Smooth muscle cell of the brain vasculature (primary cell): ENCODE data around the gene MX2.
"Not testable (repeated sequence)": the region's sequence is repeated elsewhere in the genome, so short reads cannot be mapped to it uniquely, and the experiment has no call there.

ENCODE experiments used
- DNase-seq: peaks from one replicate; pipeline ENCODE4 v3.0.0-alpha.2; 2012; ENCODE audit warnings: low read depth, low spot score

Gene MX2

DNA sequence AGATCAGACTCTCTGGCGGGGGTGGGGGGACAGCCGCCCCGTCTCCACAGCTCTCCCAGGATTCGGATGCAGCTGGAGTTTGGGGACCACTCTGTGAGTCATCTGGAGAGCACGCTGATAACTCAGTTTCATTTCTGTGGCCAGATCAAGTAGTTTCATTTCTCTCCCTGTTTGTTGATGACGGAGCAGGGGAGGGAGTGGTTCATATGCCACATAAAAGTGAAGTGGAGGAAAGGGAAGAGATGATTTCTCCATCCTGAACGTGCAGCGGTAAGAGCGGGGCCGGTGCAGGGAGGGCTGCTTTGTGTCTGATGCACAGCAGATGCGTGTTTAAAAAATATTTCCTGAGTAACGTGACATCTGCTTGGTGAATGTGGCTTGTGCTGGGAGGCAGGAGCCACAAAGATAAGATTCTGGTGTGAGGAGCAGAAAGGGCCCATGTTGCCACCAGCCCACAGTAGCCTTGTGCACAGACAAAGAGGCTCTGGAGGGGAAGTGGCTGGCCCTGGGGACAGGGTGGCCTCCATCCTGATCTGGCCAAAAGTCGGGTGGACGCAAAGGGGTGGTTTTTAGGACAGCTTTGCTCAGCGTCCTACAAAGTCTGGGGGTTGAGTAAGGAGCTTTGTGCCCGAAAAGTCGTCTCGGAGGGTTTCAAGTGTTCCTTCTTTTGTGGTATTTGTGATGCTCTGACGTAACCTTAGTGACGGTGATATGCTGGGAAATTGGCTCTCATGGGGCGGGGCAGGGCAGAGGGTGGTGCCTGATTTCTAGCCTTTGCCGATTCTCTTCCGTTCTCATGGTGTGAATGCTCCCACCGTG is at the start of gene MX2:
Gene MX2 (plus strand): TSS at position 242 of the 819 bp plus-strand sequence. CDS start 14,880 bp downstream, outside the sequence.
- DNase-seq: no peak

- DNase-seq: not testable (repeated sequence)
Observed at GRCh38 chr21:41313285-41314164, 48.3 kb upstream of the MX2 start.

DNA sequence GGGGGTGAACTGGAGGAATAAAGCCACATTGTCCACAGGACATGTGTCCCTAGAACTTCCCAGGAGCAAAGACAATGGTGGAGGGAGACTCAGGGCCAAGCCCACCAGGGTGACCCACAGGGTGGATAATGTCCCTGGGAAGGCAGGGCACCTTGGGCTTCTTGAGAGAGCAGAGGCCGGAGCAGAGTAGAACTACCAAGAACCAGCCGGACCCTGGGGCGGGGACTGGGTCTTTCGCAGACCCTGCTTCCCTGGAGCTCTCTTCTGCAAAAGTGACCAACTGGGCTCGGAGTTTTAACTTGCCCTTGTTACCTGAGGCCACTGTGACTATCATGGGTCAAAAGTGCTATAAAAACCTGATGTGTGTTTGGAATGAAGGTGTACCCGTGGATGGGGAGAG is 46.1 kb upstream of the MX2 start:
- no peak for DNase-seq

DNA sequence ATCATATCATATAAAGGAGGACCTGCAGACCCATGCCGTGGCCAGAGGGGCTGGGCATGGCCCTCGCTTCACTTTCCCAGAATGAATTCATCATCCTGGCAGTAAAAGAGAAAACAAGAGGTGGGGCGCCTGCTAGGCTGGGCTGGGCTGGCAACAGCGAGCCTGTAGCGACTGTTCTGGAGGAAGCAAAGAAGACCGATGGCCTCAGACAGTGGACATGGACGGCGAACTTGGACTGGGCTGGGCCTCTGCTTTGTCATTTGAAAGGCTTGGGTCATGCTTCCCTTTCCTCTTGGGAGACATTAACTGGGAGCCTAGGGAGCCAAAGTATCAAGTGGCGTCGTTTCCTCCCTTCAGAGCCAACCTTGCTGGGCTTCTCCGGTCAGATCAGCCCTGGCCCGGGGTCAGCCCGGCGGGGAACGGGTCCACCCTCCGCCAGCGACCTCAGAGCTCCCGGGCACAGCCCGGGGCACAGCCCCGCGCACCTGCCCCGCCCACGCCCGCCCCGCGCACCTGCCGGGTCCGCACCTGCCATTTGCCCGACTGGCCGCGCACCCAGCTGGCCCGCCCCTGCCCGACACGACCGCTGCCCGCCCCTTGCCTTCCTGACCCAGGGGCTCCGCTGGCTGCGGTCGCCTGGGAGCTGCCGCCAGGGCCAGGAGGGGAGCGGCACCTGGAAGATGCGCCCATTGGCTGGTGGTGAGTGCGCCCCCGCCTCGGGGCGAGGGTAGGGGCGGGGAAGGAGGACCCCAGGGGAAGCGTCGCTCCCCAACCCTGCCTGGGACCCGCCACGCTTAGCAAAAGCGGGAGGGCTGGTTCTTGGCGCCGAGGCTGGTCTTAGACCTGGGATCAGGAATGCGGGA is 45.4 kb upstream of the MX2 start, which contains the start of gene FAM3B:
Gene FAM3B (plus strand): TSS at position 602 of the 863 bp plus-strand sequence. CDS start 79 bp downstream, at position 681.
- DNase-seq: no peak

GRCh38 chr21:41317063-41317392 is 44.8 kb upstream of the MX2 start:
- no peak for DNase-seq

- no peak for DNase-seq
Observed at GRCh38 chr21:41317458-41317857, 44.4 kb upstream of the MX2 start.

- no peak for DNase-seq
Observed at GRCh38 chr21:41318218-41318617, 43.6 kb upstream of the MX2 start.

GRCh38 chr21:41319273-41319672 is 42.6 kb upstream of the MX2 start:
- DNase-seq: no peak

GRCh38 chr21:41321211-41321907 is 40.5 kb upstream of the MX2 start:
- DNase-seq: no peak

- no peak for DNase-seq
Observed at GRCh38 chr21:41321908-41322495, 39.8 kb upstream of the MX2 start.

- DNase-seq: no peak
Observed at GRCh38 chr21:41322496-41323382, 39.1 kb upstream of the MX2 start.

DNA sequence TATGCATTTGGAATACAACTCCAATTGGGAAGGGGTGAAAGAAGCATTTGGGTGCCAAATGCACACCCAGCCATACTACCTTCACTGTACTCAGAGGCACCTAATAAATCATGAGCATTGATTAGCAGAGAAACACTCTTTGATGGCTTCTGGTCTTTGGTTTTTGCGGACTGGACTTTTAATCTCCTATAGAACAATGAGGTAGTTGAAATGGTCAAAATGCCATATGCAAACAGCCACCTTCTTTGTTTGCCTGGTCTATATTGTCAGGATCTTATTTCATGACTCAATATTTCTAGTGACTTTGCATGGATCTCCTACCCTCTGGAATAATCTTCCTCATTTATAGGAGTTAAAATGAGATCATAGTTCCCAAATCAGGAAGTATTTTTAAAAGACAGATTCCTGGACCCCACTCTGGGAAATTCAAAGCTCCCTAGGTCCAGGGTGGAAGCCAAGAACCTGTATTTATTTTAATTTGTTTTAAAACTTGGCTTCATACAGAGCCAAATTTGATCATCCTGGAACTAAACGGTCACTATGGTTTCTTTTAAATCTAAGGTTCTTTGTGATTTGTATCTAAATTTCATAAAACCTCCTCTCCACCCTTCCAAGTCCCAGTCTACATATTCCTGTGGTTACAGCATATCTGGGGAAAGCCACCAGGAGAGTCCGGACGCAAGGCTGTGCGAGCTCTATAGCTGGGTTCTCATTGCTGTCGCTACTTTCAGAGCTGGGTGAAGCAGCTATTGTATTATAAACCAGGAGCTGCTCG is 36.5 kb upstream of the MX2 start:
- DNase-seq: no peak

- no peak for DNase-seq
Observed at GRCh38 chr21:41326414-41327080, 35.3 kb upstream of the MX2 start.

DNA sequence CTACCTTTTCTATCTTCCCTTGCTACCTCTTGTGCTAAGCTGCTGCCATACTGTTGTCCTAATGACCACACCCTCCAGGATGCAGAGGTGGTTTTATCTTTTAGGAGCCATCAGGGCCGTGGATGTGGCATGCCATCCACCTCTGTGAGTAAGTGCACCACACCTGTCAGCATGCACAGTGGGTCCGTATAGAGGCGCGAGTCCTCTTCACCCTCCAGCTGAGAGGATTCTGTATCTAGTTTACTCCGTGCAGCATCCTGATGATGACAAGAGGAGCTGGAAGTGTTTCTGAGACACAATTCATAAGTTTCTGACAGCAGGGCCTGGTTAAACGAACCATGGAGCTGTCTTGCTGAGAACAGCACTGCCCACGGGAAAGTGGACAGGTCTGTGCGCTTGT is 34.1 kb upstream of the MX2 start:
- no peak for DNase-seq

- no peak for DNase-seq
Observed at GRCh38 chr21:41328660-41329607, 32.9 kb upstream of the MX2 start.

DNA sequence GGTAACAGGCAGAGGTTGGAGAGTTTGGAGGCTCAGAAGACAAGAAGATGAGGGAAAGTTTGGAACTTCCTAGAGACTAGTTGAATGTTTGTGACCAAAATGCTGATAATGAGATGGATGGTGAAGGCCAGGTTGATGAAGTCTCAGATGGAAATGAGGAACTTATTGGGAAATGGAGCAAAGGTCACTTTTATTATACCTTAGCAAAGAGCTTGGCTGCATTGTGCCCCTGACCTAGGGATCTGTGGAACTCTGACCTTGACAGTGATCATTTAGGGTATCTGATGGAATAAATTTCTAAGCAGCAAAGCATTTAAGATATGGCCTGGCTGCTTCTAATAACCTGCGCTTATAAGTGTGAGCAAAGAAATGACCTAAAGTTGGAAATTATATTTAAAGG is 28.1 kb upstream of the MX2 start:
- DNase-seq: no peak

DNA sequence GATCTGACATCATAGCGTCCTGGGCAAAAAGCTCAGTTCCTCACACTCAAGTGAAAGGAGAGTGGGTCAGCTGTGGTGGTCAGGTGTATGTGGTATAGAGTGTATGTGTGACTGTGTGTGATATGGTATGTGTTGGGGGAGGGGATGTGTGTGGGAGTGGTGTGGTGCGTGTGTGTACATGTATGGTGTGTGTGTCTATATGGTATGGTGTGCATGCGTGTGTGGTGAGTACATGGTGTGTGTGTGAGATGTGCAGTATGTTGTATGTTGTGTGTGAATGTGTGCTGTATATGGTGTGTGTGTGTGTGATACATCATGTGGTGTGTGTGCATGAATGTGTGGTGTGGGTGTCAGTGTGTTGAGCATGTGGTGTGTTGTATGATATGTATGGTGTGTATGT is 24.3 kb upstream of the MX2 start:
- no peak for DNase-seq
